Measurements from ENCODE around the gene CHD2. TPM values are rescaled to one million over a fixed set of nuclear protein-coding genes. Genes with fewer than 3 reads are reported as not detected.

CHD2 gene
- polyA plus RNA-seq, 1 experiment: 38.2 TPM

Other genes starting within 250 kb of the CHD2 start
- 5.1 and 5.8 TPM in 2 replicates for gene FAM174B, start 244.5 kb upstream of the CHD2 start, polyA plus RNA-seq (2011; rRNA removed)
- 0.11 and 0.34 TPM in 2 replicates for gene RGMA, start 188.9 kb downstream of the CHD2 start, polyA plus RNA-seq (2011; rRNA removed)

Measured in BJ (cell line).